MCF 10A (cell line): ENCODE results near the gene A1BG. TPM values are rescaled to one million over a fixed set of nuclear protein-coding genes. Genes with fewer than 3 reads are reported as not detected.

Experiments used
- BruUV-seq: library from RNA; stranded (reverse); fragments of 400-500 nt; replicated peaks from 2 replicates; lab custom pipeline; 2021; lab: Mats Ljungman, UMichigan
- CTCF ChIA-PET: fragments of 300-600 bp; sonication (Branson Sonifier 250); formaldehyde crosslinking; extraction: SDS; loops from one replicate; lab custom pipeline; 2021; ENCODE audit warnings: antibody characterized with exemption, inconsistent platforms; lab: Yijun Ruan, JAX
- POLR2A ChIA-PET: fragments of 300-600, 350-650 bp; sonication (Branson Sonifier 250); formaldehyde crosslinking; extraction: SDS; loops from one replicate; lab custom pipeline; 2020; ENCODE audit warnings: antibody characterized with exemption, inconsistent platforms; lab: Yijun Ruan, JAX
- DNase-seq: peaks from one replicate; pipeline ENCODE4 v3.0.0-alpha.2; 2018; ENCODE audit not compliant: unreplicated experiment
- H3K27ac Mint-ChIP-seq: one replicate; pipeline ENCODE4 v1.8.0; 2022; ENCODE audit warnings: mild to moderate bottlenecking, low read depth, mixed read lengths; ENCODE audit not compliant: unreplicated experiment
- H3K27me3 Mint-ChIP-seq: one replicate; pipeline ENCODE4 v1.8.0; 2022; ENCODE audit warnings: mixed read lengths; ENCODE audit not compliant: insufficient read depth, unreplicated experiment
- H3K36me3 Mint-ChIP-seq: one replicate; pipeline ENCODE4 v1.8.0; 2022; ENCODE audit warnings: mild to moderate bottlenecking, moderate library complexity, mixed read lengths; ENCODE audit not compliant: insufficient read depth, unreplicated experiment
- H3K4me1 Mint-ChIP-seq: one replicate; pipeline ENCODE4 v1.8.0; 2022; ENCODE audit warnings: mixed read lengths; ENCODE audit not compliant: insufficient read depth, unreplicated experiment
- H3K4me3 Mint-ChIP-seq: one replicate; pipeline ENCODE4 v1.8.0; 2022; ENCODE audit warnings: mild to moderate bottlenecking, moderate library complexity, mixed read lengths; ENCODE audit not compliant: unreplicated experiment
- H3K9me3 Mint-ChIP-seq: one replicate; pipeline ENCODE4 v1.8.0; 2022; ENCODE audit warnings: mixed read lengths; ENCODE audit not compliant: unreplicated experiment
- CTCF ChIP-seq: fragments of 200-600 bp; IDR thresholded peaks from one replicate; pipeline ENCODE4 v1.8.0; 2022; ENCODE audit warnings: antibody characterized with exemption, mild to moderate bottlenecking; ENCODE audit not compliant: unreplicated experiment
- intact Hi-C: fragments of 100-400 bp; cut with micrococcal nuclease; formaldehyde crosslinking; loops from 2 replicates; pipeline ENCODE4 v1.14.1; 2022
- total RNA-seq: library from RNA; stranded (reverse); gene quantifications from 2 replicates; pipeline ENCODE4 v1.2.3, GENCODE V29; 2022

The A1BG gene
- total RNA-seq, 1 experiment from 2014 or later, result 6.4 TPM

DNA sequence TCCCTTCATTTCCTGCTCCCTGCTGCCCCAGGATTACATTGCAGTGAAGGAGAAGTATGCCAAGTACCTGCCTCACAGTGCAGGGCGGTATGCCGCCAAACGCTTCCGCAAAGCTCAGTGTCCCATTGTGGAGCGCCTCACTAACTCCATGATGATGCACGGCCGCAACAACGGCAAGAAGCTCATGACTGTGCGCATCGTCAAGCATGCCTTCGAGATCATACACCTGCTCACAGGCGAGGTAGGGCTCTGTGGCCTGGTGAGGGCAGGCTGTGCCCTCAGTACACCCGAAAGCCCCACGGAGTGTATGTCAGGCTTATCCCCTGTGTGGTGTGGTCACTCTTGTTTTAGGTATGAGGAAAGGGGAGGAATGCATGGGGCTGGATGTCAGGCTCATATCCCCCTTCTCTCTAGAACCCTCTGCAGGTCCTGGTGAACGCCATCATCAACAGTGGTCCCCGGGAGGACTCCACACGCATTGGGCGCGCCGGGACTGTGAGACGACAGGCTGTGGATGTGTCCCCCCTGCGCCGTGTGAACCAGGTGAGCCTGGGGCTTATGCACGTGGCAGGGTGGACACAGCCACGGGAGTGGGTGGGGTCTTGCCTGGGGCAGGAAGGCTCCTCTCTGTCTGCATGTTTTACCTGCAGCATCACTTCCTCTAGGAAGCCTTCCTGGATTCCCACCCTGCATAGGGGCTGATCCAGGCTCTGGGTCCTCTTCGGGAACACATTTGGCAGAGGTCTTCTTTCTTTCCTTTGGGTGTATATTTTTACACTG lies 39.8 kb upstream of the A1BG start:
- Mint-ChIP-seq H3K27me3 (no peaks in the 10 kb centered on the region), H3K4me1 (peaks cover 29% of the 10 kb centered on the region), H3K36me3 (peaks cover 84% of the 10 kb centered on the region), H3K9me3 (no peaks in the 10 kb centered on the region), H3K4me3 (no peak overlapping the region), H3K27ac (no peak overlapping the region)
- ChIA-PET CTCF (interaction anchor here (0.7 kb wide), 2 partner anchors 916 to 1000 kb away, joined by 4 to 5 read pairs; partner anchors contain the start of gene ZNF772), POLR2A (interaction anchor here (0.7 to 1.3 kb wide), 3 partner anchors 13 to 23 kb away, joined by 3 read pairs; partner anchors contain the start of gene ZNF584)
- intact Hi-C loops, result no loop called here
- DNase-seq, result no peak
- TF ChIP-seq CTCF, result no peak
- no TSS peak for BruUV-seq

- H3K36me3 Mint-ChIP-seq, result peaks cover 73% of the 10 kb centered on the region
- peak overlapping the region; percentile 98 for H3K27ac Mint-ChIP-seq
- BruUV-seq, result no TSS peak
- DNase-seq, result no peak
- peaks cover 18% of the 10 kb centered on the region for H3K4me1 Mint-ChIP-seq
- TF ChIP-seq CTCF, result no peak
- H3K4me3 Mint-ChIP-seq, result peak overlapping the region; percentile 92
- CTCF ChIA-PET, result interaction anchor here (0.6 to 1.1 kb wide), 3 partner anchors 12 to 80 kb away, joined by 3 to 6 read pairs (median 5); no protein-coding TSS in a partner anchor
- POLR2A ChIA-PET, result interaction anchor here (0.7 to 4.7 kb wide), 9 partner anchors 8 to 155 kb away, joined by 3 to 27 read pairs (median 4); partner anchors contain the start of genes RNF225, ZBTB45, ZNF446 and ZNF497
- intact Hi-C loops, result loop anchor here (5.0 kb wide), 1 partner anchor 161 kb away; the partner anchor contains the start of gene ZNF544
- H3K9me3 Mint-ChIP-seq, result no peaks in the 10 kb centered on the region
- H3K27me3 Mint-ChIP-seq, result no peaks in the 10 kb centered on the region
Observed at GRCh38 chr19:58388175-58388526, 34.9 kb upstream of the A1BG start.

DNA sequence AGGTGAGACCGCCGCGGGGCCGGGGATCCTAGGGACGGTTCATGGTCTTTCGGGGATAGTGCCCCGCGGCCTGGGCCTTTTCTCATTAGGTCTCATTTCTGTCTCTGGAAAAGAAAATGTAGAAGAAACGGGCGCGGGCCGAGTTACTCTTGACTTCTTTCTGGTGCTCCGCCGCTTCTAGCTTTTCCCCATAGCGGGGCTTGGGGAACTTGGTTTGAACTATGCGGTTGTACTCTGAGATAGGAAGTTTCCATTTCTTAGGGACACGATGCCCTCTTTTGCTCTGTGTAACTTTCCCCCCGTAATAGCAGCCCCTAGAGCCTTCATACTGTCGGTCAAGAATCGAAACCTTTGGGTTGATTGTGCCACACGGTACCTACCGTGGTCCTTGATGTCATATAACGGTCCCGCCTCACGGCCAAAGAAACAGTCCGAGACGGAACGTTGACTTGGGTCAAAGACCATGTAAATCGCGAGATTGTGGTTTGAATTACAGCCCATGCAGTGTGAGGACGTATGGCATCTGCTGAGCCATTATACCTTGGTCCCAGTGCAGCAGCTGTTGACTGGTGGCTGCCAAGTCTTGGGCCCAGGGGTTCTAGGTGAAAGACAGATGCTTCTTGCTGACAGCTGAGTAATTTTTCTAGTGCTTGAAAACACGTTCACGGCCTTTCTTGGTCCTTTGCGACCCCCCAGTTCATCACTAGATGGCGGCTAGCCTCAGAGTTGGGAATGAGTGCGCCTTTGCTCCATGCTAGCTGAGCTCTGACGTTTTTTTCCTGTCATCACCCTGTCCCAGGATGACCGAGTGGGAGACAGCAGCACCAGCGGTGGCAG lies 34.3 kb upstream of the A1BG start:
- ChIA-PET CTCF (interaction anchor here (0.5 to 1.1 kb wide), 7 partner anchors 13 to 441 kb away, joined by 3 to 6 read pairs (median 3); no protein-coding TSS in a partner anchor), POLR2A (interaction anchor here (0.6 to 4.7 kb wide), 13 partner anchors 8 to 156 kb away, joined by 3 to 27 read pairs (median 4); partner anchors contain the start of genes RNF225, ZBTB45, ZNF446 and ZNF497)
- no peak for TF ChIP-seq CTCF
- H3K9me3 Mint-ChIP-seq, result no peaks in the 10 kb centered on the region
- intact Hi-C loops, result loop anchor here (5.0 kb wide), 1 partner anchor 160 kb away; the partner anchor contains the start of gene ZNF544
- H3K4me1 Mint-ChIP-seq, result peaks cover 18% of the 10 kb centered on the region
- BruUV-seq, result TSS peak; percentile 62
- peak overlapping the region; percentile 98 for H3K27ac Mint-ChIP-seq
- H3K27me3 Mint-ChIP-seq, result no peaks in the 10 kb centered on the region
- peaks cover 67% of the 10 kb centered on the region for H3K36me3 Mint-ChIP-seq
- no peak for DNase-seq
- peak overlapping the region; percentile 92 for H3K4me3 Mint-ChIP-seq
